Heart right ventricle (tissue), 16 donors: ENCODE measurements around the gene PIP5K1B. TPM values are rescaled to one million over a fixed set of nuclear protein-coding genes. Genes with fewer than 3 reads are reported as not detected.
"Not testable (repeated sequence)": the region's sequence is repeated elsewhere in the genome, so short reads cannot be mapped to it uniquely, and the experiment has no call there.

Experiments used
- ATAC-seq, 8 donors: fragments of 200-7000 bp; cut with Tn5 transposase; one replicate each; pipeline ENCODE4 v1.9.1; 2020; ENCODE audit warnings: mild to moderate bottlenecking in 8 of 8, moderate library complexity in 8 of 8, moderate number of reproducible peaks in 1 of 8
- DNase-seq, 2 donors: peaks; one replicate each; pipeline ENCODE4 v3.0.0-alpha.2; 2020
- H3K27ac ChIP-seq, 10 donors: fragments of 200-600 bp; sonication (generic) in 2 of 10; one replicate each; pipeline versions ENCODE4 v1.5.0 to v1.8.0; 2020 to 2022; ENCODE audit warnings: mild to moderate bottlenecking in 3 of 10
- H3K27me3 ChIP-seq, 7 donors: fragments of 200-600 bp; one replicate each; pipeline ENCODE4 v1.8.0; 2021 to 2022; ENCODE audit warnings: mild to moderate bottlenecking in 2 of 7
- H3K36me3 ChIP-seq, 9 donors: fragments of 200-600 bp; sonication (generic) in 1 of 9; one replicate each; pipeline versions ENCODE4 v1.5.0 to v1.8.0; 2020 to 2022; ENCODE audit warnings: mild to moderate bottlenecking in 2 of 9
- H3K4me1 ChIP-seq, 9 donors: fragments of 200-600 bp; sonication (generic) in 1 of 9; one replicate each; pipeline versions ENCODE4 v1.5.0 to v1.8.0; 2020 to 2022; ENCODE audit warnings: mild to moderate bottlenecking in 4 of 9
- H3K4me3 ChIP-seq, 10 donors: fragments of 200-600 bp; sonication (generic) in 2 of 10; one replicate each; pipeline versions ENCODE4 v1.5.0 to v1.8.0; 2020 to 2022; ENCODE audit warnings: mild to moderate bottlenecking in 7 of 10, moderate library complexity in 2 of 10
- H3K9me3 ChIP-seq, 11 donors: fragments of 200-600 bp in 10 of 11; sonication (generic) in 2 of 11; one replicate each; pipeline versions ENCODE4 v1.5.0 to v1.8.0; 2013 to 2022; ENCODE audit warnings: mild to moderate bottlenecking in 2 of 11, control low read depth in 1 of 11, moderate library complexity in 1 of 11
- WGBS, 2 donors: extraction: QIAGEN DNeasy Blood & Tissue Kit; methylation state at CpG; one replicate each; pipeline ENCODE4 v1.1.7; 2013; ENCODE audit warnings: inconsistent platforms in 1 of 2; 5-methylcytosine and 5-hydroxymethylcytosine counted together
- intact Hi-C, 10 donors: fragments of 100-400 bp; cut with DNase I; formaldehyde crosslinking; loops; one replicate each; pipeline versions ENCODE4 v1.11.1 to v1.14.2; 2022
- polyA plus RNA-seq, 2 donors: library from polyadenylated mRNA; stranded (reverse); fragments of 200-250 nt; gene quantifications; one replicate each; pipeline ENCODE4 v1.2.3, GENCODE V29; 2013
- total RNA-seq, 10 donors: library from RNA; stranded (reverse); fragmentation: NEBNext Ultra II Directional in 3 of 10; extraction: Animal tissue kit (Norgen Biotek cat#: 25700) in 3 of 10; gene quantifications; one replicate each; pipeline versions ENCODE4 v1.2.1 to v1.2.4, GENCODE V29; 2021 to 2023
- TF ChIP-seq, protein P1 (sequence below), 9 donors: fragments of 200-600 bp; sonication (generic) in 2 of 9; IDR thresholded peaks; one replicate each; pipeline versions ENCODE4 v1.5.0 to v1.8.0; 2021 to 2022; ENCODE audit warnings: antibody characterized with exemption in 9 of 9, mild to moderate bottlenecking in 5 of 9, moderate library complexity in 1 of 9
- donor health status: Arrhythmogenic right ventricular cardiomyopathy.
- donor health status: ischemic (EF 13 %, LVEDD 7.1; RV severe dilation, severe dysfunction).
- donor health status: healthy with polysubstance abuse.
- donor health status: DM: no; HTN: yes; CAD: no.
- donor health status: DM: no; HTN: no; CAD: no.
- donor health status: ischemic (EF 25% LVEDD 6.9; RV normal size, moderate dysfunction).
- donor health status: ischemic (EF 25% LVEDD 5.7; RV mildly dilated, moderate dysfunction).
- donor health status: healthy.
- donor health status: DM: yes; HTN: yes; CAD: no.
- donor health status: Ischemic cardiomyopathy.
- donor health status: ischemic (EF 35%, LVEDD 5.7; RV mildly dilated, moderate dysfunction).
- donor health status: nonischemic (EF 11% LVEDD 7.7; RV severe dilation, severe dysfunction).
- donor health status: DM: yes; HTN: yes; CAD: no.
- donor health status: PGD.
- donor health status: ischemic (EF 29% LVEDD 5.4; RV normal size, mild dysfunction).
- donor health status: nonischemic (EF 23%, LVEDD 6.1; RV moderate dilation, normal function).

PIP5K1B gene
- total and polyA plus RNA-seq, 12 donors: 5.6 to 90.8 (median 48.1) TPM

GRCh38 chr9:68983008-68983411 lies 278.0 kb downstream of the PIP5K1B start:
- intact Hi-C loops: no loop called here
- no peaks in the 10 kb centered on the region for H3K9me3 ChIP-seq
- H3K27me3 ChIP-seq: no peaks in the 10 kb centered on the region
- H3K36me3 ChIP-seq: no peaks in the 10 kb centered on the region
- H3K27ac ChIP-seq: peak overlapping the region; percentile 46 to 89 (median 78)
- H3K4me3 ChIP-seq: no peak overlapping the region
- ATAC-seq (peak in 5 of 8 donors; percentile 22 to 51 (median 41)), DNase-seq (no peak)
- peaks cover 6 to 58% (median 40%) of the 10 kb centered on the region in 9 donors for H3K4me1 ChIP-seq
- TF ChIP-seq, protein P1, sequence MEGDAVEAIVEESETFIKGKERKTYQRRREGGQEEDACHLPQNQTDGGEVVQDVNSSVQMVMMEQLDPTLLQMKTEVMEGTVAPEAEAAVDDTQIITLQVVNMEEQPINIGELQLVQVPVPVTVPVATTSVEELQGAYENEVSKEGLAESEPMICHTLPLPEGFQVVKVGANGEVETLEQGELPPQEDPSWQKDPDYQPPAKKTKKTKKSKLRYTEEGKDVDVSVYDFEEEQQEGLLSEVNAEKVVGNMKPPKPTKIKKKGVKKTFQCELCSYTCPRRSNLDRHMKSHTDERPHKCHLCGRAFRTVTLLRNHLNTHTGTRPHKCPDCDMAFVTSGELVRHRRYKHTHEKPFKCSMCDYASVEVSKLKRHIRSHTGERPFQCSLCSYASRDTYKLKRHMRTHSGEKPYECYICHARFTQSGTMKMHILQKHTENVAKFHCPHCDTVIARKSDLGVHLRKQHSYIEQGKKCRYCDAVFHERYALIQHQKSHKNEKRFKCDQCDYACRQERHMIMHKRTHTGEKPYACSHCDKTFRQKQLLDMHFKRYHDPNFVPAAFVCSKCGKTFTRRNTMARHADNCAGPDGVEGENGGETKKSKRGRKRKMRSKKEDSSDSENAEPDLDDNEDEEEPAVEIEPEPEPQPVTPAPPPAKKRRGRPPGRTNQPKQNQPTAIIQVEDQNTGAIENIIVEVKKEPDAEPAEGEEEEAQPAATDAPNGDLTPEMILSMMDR (IDR thresholded peaks at IDR 0.05): no peak

GRCh38 chr9:68983522-68984424 lies 278.7 kb downstream of the PIP5K1B start:
- intact Hi-C loops: loop anchor here in 1 of 10 donors (2.0 kb wide), 1 partner anchor 21 kb away; no protein-coding TSS in a partner anchor
- ATAC-seq (no peak), DNase-seq (no peak)
- Histone ChIP-seq H3K27me3 (no peaks in the 10 kb centered on the region), H3K9me3 (no peaks in the 10 kb centered on the region), H3K4me1 (peaks cover 6 to 57% (median 40%) of the 10 kb centered on the region in 9 donors), H3K36me3 (no peaks in the 10 kb centered on the region), H3K27ac (peak overlapping the region in 9 of 10 donors; percentile 46 to 89 (median 81)), H3K4me3 (no peak overlapping the region)
- 53 to 61% methylated on average over 3 of the region's 3 CpGs for WGBS, 2 donors
- TF ChIP-seq, protein P1 (IDR thresholded peaks at IDR 0.05): no peak

DNA sequence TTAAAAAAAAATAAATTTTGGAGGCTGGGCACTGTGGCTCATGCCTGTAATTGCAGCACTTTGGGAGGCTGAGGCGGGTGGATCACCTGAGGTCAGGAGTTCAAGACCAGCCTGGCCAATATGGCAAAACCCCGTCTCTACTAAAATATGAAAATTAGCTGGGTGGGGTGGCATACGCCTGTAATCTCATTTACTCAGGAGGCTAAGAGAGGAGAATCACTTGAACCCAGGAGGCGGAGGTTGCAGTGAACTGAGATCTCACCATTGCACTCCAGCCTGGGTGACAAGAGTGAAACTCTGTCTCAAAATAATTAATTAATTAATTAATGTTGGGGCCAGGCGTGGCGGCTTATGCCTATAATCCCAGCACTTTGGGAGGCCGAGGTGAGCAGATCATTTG lies 281.9 kb downstream of the PIP5K1B start:
- DNase-seq, H3K36me3 ChIP-seq, H3K27ac ChIP-seq, intact Hi-C loops, H3K4me3 ChIP-seq, H3K9me3 ChIP-seq, ATAC-seq, H3K27me3 ChIP-seq: not testable (repeated sequence)
- peaks cover 0 to 25% (median 17%) of the 10 kb centered on the region in 9 donors for H3K4me1 ChIP-seq
- WGBS, 2 donors: 99% methylated on average over 7 of the region's 7 CpGs

DNA sequence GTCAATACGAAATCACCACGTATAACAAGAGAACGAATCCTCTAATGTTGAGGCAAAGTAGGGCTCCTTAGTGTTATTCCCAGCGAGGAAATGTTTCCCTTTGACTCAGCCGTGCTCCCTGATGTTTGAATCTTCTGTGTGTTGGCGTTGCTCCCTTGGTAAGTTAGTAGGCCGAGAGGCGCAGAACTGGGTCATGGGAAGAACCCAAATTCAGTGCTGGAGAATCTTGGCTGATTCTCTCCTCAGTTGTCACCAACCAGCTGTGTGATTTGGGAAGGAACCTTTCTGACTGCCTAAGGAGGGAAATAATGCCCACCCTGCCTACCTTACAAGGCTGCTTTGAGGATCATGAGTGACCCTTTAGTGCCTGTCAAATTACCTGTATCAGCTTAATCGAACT lies 286.4 kb downstream of the PIP5K1B start:
- Histone ChIP-seq H3K4me3 (no peak overlapping the region), H3K27ac (no peak overlapping the region), H3K27me3 (no peaks in the 10 kb centered on the region), H3K36me3 (peaks cover 0 to 4% (median 0%) of the 10 kb centered on the region in 9 donors), H3K9me3 (no peaks in the 10 kb centered on the region), H3K4me1 (peaks cover 0 to 12% (median 0%) of the 10 kb centered on the region in 9 donors)
- TF ChIP-seq, protein P1 (IDR thresholded peaks at IDR 0.05): no peak
- intact Hi-C loops: loop anchor here in 5 of 10 donors (10.0 kb wide), 5 partner anchors 57 to 287 kb away; partner anchors contain the start of gene PIP5K1B (in 1 of the 5)
- 68 to 90% methylated on average over 9 of the region's 9 CpGs for WGBS, 2 donors
- ATAC-seq (no peak), DNase-seq (no peak)
